KOPT-K1 (cell line): ENCODE data around the gene PARVA.
"Not testable (repeated sequence)": the region's sequence is repeated elsewhere in the genome, so short reads cannot be mapped to it uniquely, and the experiment has no call there.

Experiments used
- H3K27ac ChIP-seq: fragments of 200-600 bp; sonication (generic); 2 replicates; pipeline ENCODE4 v1.5.1; 2016; ENCODE audit warnings: antibody characterized with exemption, mild to moderate bottlenecking, low read depth, low read length; ENCODE audit not compliant: poor library complexity, severe bottlenecking
- H3K36me3 ChIP-seq: fragments of 200-600 bp; sonication (generic); 2 replicates; pipeline ENCODE4 v1.5.1; 2017; ENCODE audit warnings: antibody characterized with exemption, mild to moderate bottlenecking, low read length, moderate library complexity; ENCODE audit not compliant: insufficient read depth
- H3K9me3 ChIP-seq: fragments of 200-600 bp; sonication (generic); 2 replicates; pipeline ENCODE4 v1.5.1; 2017; ENCODE audit warnings: antibody characterized with exemption, low read length, mild to moderate bottlenecking; ENCODE audit not compliant: insufficient read depth, poor library complexity, severe bottlenecking

The PARVA gene

GRCh38 chr11:12518606-12519385 is 141.4 kb downstream of the PARVA start:
- Histone ChIP-seq H3K27ac (no peak overlapping the region), H3K36me3 (no peaks in the 10 kb centered on the region), H3K9me3 (no peaks in the 10 kb centered on the region)

GRCh38 chr11:12520054-12520453 is 142.7 kb downstream of the PARVA start:
- no peak overlapping the region for H3K27ac ChIP-seq
- no peaks in the 10 kb centered on the region for H3K9me3 ChIP-seq
- no peaks in the 10 kb centered on the region for H3K36me3 ChIP-seq

GRCh38 chr11:12520576-12520975 is 143.2 kb downstream of the PARVA start:
- not testable (repeated sequence) for H3K9me3 ChIP-seq, H3K36me3 ChIP-seq, H3K27ac ChIP-seq

- H3K27ac ChIP-seq = no peak overlapping the region
- H3K36me3 ChIP-seq = no peaks in the 10 kb centered on the region
- H3K9me3 ChIP-seq = no peaks in the 10 kb centered on the region
Measured at GRCh38 chr11:12523180-12523924, 146.0 kb downstream of the PARVA start.

- Histone ChIP-seq H3K36me3 (no peaks in the 10 kb centered on the region), H3K9me3 (no peaks in the 10 kb centered on the region), H3K27ac (no peak overlapping the region)
Measured at GRCh38 chr11:12524865-12525264, 147.5 kb downstream of the PARVA start.

- no peaks in the 10 kb centered on the region for H3K36me3 ChIP-seq
- no peaks in the 10 kb centered on the region for H3K9me3 ChIP-seq
- no peak overlapping the region for H3K27ac ChIP-seq
Measured at GRCh38 chr11:12525466-12526055, 148.2 kb downstream of the PARVA start.

- no peaks in the 10 kb centered on the region for H3K36me3 ChIP-seq
- no peak overlapping the region for H3K27ac ChIP-seq
- H3K9me3 ChIP-seq = no peaks in the 10 kb centered on the region
Measured at GRCh38 chr11:12526789-12527188, 149.4 kb downstream of the PARVA start.

- Histone ChIP-seq H3K36me3 (no peaks in the 10 kb centered on the region), H3K9me3 (no peaks in the 10 kb centered on the region), H3K27ac (no peak overlapping the region)
Measured at GRCh38 chr11:12528487-12528886, 151.1 kb downstream of the PARVA start.

- Histone ChIP-seq H3K27ac (no peak overlapping the region), H3K9me3 (no peaks in the 10 kb centered on the region), H3K36me3 (no peaks in the 10 kb centered on the region)
Measured at GRCh38 chr11:12529041-12529440, 151.7 kb downstream of the PARVA start.

GRCh38 chr11:12529793-12530192 is 152.4 kb downstream of the PARVA start:
- Histone ChIP-seq H3K36me3 (no peaks in the 10 kb centered on the region), H3K9me3 (no peaks in the 10 kb centered on the region), H3K27ac (no peak overlapping the region)

- Histone ChIP-seq H3K27ac (no peak overlapping the region), H3K36me3 (no peaks in the 10 kb centered on the region), H3K9me3 (no peaks in the 10 kb centered on the region)
Measured at GRCh38 chr11:12531020-12531419, 153.6 kb downstream of the PARVA start.

- no peak overlapping the region for H3K27ac ChIP-seq
- no peaks in the 10 kb centered on the region for H3K9me3 ChIP-seq
- no peaks in the 10 kb centered on the region for H3K36me3 ChIP-seq
Measured at GRCh38 chr11:12531681-12532080, 154.3 kb downstream of the PARVA start.

- no peaks in the 10 kb centered on the region for H3K9me3 ChIP-seq
- H3K36me3 ChIP-seq = no peaks in the 10 kb centered on the region
- no peak overlapping the region for H3K27ac ChIP-seq
Measured at GRCh38 chr11:12532580-12532979, 155.2 kb downstream of the PARVA start.

GRCh38 chr11:12534549-12534948 is 157.2 kb downstream of the PARVA start:
- no peak overlapping the region for H3K27ac ChIP-seq
- H3K9me3 ChIP-seq = no peaks in the 10 kb centered on the region
- no peaks in the 10 kb centered on the region for H3K36me3 ChIP-seq

GRCh38 chr11:12535321-12535720 is 157.9 kb downstream of the PARVA start:
- H3K36me3 ChIP-seq = no peaks in the 10 kb centered on the region
- H3K9me3 ChIP-seq = no peaks in the 10 kb centered on the region
- H3K27ac ChIP-seq = no peak overlapping the region
